GM21447 (cell line): ENCODE results near the gene KCNAB2.
"Not testable (repeated sequence)": the region's sequence is repeated elsewhere in the genome, so short reads cannot be mapped to it uniquely, and the experiment has no call there.

ENCODE experiments used
- ATAC-seq: cut with Tn5 transposase; IDR thresholded peaks from one replicate; pipeline ENCODE4 v1.9.1; 2021; ENCODE audit not compliant: unreplicated experiment

The KCNAB2 gene

DNA sequence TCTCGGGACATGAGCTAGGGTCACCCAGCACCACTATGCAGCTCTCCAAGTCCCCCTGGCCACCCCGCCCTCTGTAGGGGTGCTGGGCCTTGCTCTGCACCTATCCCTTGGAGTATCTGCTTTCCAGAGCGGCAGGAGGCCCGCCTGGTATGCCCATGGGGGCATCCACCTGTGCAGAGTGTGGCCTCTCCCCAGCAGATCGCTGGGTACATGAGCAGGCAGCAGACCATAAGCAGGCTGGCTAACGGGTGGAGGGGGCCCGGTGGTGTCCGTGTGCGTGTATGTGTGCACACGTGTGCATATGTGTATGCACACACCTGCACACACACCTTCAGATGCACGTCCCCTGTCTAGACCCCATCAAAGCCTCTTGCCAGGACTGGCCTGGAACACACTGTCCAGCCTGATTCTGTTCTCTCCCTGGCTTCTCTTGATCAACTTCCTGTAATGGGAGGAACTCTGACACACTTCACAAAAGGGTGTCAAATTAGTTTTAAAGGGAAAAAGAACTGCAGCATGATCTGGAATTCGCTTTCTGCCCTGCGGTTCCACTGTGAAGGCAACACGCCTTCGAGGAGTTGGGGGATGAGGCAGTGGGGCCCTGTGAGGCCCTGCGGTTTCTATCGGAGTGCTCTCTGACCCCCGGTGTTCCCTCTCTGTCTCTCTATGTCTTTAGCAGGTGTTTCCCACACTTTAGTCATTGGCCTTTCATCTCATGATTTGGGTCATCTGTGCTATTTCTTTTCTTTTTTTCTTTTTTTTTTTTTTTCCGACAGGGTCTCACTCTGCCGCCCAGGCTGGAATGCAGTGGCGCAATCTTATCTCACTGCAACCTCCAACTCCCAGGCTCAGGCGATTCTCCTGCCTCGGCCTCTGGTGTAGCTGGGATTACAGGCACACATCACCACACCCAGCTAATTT lies 36.3 kb upstream of the KCNAB2 start:
- ATAC-seq = no peak

- ATAC-seq = no peak
These were observed 35.1 kb upstream of the KCNAB2 start for GRCh38 chr1:6010554-6010953.

DNA sequence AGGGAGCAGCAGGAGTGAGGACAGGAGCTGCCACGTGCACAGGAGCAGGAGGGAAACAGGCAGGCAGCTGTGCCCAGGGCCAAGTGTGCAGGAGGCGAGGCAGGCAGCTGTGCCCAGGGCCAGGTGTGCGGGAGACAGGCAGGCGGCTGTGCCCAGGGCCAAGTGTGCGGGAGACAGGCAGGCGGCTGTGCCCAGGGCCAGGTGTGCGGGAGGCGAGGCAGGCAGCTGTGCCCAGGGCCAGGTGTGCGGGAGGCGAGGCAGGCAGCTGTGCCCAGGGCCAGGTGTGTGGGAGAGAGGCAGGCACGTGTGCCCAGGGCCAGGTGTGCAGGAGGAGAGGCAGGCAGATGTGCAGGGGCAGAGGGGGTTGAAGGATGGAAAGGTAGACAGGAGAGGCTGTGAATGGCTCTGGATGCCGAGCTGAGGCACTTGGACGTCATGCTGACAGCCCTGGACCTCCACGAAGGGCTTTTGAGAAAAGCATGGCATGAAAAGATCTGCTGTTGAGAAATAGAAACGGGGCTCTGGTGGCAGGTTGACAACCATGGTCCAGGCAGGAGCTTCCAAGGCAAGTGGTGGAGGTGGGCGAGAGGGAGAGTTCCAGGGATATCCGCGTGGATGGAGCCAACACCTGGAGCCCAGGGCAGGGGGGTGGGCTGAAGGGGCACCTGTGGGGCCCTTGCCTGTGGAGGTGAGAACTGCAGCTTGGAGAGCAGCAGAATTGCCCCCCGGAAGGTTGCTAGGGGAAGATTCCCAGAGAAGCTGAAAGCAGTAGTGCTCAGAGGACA lies 34.3 kb upstream of the KCNAB2 start:
- no peak for ATAC-seq

GRCh38 chr1:6011946-6012258 lies 33.8 kb upstream of the KCNAB2 start:
- ATAC-seq = no peak

DNA sequence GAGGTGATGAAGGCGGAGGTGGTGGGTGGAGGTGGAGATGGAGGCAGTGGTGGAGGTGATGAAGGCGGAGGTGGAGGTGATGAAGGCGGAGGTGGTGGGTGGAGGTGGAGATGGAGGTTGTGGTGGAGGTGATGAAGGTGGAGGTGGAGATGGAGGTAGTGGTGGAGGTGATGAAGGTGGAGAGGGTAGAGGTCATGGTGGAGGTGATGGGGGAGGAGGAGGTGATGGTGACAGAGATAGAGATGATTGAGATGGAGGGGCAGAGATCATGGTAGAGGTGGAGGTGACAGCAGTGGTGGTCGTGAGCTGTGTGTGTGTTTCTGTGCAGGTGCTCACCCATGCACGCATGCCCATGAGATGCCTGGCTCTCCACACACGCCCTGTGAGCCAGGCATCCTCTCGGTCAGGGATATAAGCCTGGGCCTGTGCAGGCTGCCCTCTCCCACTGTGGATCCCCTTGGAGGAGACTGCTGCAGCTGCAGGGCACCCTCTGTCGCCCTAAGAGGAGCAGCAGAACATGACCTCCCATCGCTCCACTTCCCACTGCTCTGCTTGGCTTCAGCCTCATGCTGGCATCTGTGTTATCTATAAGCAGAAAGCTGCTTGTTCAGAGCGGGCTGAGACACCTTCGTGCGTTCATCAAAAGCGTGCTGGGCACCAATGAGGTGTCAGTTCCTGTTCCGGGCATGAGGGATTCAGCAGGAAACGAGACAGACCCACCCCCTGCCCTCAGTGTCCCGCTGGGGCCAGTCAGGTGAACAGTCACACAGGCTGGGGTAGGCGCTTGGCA lies 33.0 kb upstream of the KCNAB2 start:
- no peak for ATAC-seq

- ATAC-seq = no peak
These were observed 32.2 kb upstream of the KCNAB2 start for GRCh38 chr1:6013491-6013890.

GRCh38 chr1:6014130-6014999 lies 31.3 kb upstream of the KCNAB2 start:
- no peak for ATAC-seq

DNA sequence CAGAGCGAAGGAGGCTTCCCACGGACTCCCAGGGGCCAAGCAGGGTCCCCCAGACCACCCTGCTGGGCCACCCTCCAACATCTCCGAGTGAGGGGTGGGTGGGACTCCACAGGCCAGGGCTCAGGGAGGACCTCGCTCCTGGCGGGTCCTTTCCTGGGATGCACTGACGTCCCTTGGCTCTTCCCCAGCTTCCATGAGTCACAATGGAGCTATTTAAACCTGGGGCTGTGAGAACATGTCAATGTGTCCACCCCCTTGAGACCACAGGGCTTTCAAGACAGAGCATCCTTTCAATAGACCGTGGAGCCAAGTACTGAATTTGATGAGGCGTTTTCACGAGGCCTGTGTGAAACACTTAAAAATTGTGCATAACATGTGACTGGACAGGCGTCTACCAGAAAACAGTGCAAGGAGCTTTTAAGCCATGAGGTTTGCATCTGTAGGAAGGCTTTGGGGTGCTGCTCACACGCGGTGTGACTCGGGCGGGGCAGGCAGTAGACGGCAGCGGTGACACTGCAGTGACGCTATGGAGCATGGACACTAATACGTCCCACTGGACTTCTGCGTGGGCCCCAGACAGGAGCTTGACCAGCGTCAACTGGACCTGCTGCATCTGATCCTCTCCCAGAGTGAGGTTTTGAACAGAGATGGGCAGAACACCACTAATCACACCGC lies 29.4 kb upstream of the KCNAB2 start:
- no peak for ATAC-seq

DNA sequence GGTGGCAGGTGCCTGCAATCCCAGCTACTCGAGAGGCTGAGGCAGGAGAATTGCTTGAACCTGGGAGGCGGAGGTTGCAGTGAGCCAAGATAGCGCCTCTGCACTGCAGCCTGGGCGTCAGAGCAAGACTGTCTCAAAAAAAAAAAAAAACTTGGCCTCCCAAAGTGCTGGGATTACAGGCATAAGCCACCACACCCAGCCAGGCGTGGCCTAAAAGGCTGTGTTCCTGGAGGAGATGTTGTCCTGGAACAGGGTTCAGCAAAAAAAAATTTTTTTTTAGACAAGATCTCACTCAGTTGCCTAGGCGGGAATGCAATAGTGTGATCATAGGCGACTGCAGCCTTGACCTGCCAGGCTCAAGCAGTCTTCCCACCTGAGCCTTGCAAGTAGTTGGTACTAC lies 28.0 kb upstream of the KCNAB2 start:
- ATAC-seq = not testable (repeated sequence)

DNA sequence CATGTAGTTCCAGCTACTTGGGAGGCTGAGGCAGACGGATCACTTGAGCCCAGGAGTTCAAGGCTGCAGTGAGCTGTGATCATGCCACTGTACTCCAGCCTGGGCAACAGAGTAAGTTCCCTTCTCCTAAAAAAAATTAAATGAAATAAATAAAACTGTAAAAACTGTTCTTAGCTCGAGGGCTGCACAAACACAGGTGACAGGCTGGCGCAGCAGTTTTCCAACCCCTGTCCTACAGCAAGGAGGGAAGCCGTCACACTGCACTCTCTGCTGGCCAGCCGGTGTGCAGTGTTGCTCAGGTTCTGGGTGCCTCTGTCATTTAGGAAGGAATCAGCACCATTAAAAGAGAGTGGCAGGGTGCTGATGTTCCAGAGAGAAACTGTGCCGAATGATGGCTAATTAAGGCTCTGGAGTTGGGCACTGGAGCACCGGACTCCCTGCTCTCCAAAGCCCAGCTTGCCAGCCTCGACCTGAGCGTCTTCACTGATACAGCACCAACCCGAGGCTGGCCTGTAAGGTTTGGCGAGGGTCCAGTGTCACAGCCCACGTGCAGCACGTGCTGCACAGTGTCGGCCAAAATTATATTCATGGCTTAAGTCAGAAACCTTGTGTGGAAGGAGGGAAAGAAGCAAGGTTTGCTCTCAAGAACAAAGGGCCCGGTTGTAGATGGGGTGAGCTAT lies 26.4 kb upstream of the KCNAB2 start:
- ATAC-seq = no peak

GRCh38 chr1:6022193-6022592 lies 23.5 kb upstream of the KCNAB2 start:
- ATAC-seq = no peak

GRCh38 chr1:6023346-6023745 lies 22.3 kb upstream of the KCNAB2 start:
- ATAC-seq = no peak

- no peak for ATAC-seq
These were observed 21.3 kb upstream of the KCNAB2 start for GRCh38 chr1:6024376-6024775.

GRCh38 chr1:6025269-6026094 lies 20.2 kb upstream of the KCNAB2 start:
- ATAC-seq = no peak

GRCh38 chr1:6026095-6026809 lies 19.4 kb upstream of the KCNAB2 start:
- ATAC-seq = peak; percentile 67

DNA sequence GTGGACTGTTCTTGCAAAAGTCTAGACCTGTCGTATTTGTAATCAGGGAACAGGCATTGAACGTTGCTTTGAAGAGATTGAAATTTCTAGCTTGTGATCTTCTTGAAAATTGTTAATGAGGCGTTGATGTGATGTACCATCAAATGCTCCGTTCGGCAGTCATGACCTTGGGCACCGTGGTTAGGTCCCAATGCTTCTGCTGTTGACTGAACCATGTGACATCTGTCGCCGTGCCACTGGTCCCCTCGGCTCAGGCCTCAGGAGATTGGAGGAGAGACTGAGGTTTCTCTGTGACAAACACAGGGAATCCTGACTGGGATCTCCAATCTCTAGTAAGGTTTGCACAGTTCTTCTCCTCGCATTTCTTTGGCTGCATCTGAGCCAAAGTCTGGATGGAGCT lies 18.1 kb upstream of the KCNAB2 start:
- no peak for ATAC-seq

- peak; percentile 38 for ATAC-seq
These were observed 17.4 kb upstream of the KCNAB2 start for GRCh38 chr1:6028042-6028850.
